Bronchial smooth muscle cell (primary cell): Measurements from ENCODE around the gene CAPNS2. TPM values are rescaled to one million over a fixed set of nuclear protein-coding genes. Genes with fewer than 3 reads are reported as not detected.

ENCODE experiments used
- total RNA-seq: library from RNA; depleted of rRNA; stranded (reverse); fragments of >200 nt; gene quantifications from 2 replicates; pipeline ENCODE4 v1.2.1, GENCODE V29; 2014

The CAPNS2 gene
- total RNA-seq: 1.0 and 1.7 TPM in 2 replicates

DNA sequence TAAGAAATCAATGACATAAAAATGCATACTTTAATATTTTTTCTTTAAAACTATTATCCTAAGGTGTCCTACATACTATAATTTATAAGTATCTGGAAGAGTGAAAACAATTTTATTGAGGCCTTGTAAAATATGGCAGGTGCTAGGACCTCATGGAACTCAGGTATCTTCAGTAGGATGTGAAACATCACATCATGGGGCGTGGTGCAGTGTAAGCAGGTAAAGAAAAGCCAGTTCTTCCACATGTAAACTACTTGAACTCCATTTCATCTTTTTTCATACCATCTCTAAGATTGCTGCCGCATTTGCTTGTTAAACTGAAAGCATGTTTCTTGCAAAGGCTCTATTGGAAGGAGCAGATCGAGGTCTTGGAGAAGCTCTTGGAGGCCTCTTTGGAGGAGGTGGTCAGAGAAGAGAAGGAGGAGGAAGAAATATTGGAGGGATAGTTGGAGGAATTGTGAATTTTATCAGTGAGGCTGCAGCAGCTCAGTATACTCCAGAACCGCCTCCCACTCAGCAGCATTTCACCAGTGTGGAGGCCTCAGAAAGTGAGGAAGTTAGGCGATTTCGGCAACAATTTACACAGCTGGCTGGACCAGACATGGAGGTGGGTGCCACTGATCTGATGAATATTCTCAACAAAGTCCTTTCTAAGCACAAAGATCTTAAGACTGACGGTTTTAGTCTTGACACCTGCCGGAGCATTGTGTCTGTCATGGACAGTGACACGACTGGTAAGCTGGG is at the start of gene CAPNS2:
TSS of gene CAPNS2 (plus strand) at position 253 of the 744 bp plus-strand sequence. CDS start at position 326, 73 bp downstream.

Other genes starting within 250 kb of the CAPNS2 start
- not detected in 2 replicates for gene IRX6, start 242.5 kb upstream of the CAPNS2 start, total RNA-seq
- gene MMP2, start 87.5 kb upstream of the CAPNS2 start, total RNA-seq: 1,068 and 2,465 TPM in 2 replicates
- gene LPCAT2, start 57.6 kb upstream of the CAPNS2 start, total RNA-seq: 15.8 and 26.6 TPM in 2 replicates
- not detected in 2 replicates for gene SLC6A2, start 89.3 kb downstream of the CAPNS2 start, total RNA-seq